ENCODE results near the gene SCYGR4. TPM values are rescaled to one million over a fixed set of nuclear protein-coding genes. Genes with fewer than 3 reads are reported as not detected.

SCYGR4 gene
- total and polyA plus RNA-seq, 8 donors = not detected

DNA sequence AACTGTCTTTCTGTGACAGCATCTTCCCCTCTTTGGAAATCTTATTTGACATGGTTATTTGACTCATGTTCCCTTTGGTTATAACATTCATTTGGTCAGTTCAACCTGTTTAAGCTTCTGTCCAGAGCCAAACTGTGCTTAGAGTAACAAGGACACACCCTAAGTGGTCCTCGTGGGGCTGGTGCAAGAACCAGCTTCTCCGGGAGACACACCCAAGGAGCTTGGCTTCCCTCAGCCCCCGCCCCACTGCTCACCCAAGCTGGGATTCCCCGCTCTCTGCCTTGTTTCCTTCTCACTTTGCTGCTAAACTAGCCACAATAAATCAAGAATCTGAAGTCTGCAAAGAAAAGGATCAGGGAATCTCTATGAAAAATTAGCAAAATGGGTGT, 4.0 kb upstream of the SCYGR4 start:
- 74 to 82% methylated on average over 4 of the region's 4 CpGs for WGBS, 2 donors
- ATAC-seq (no peak), FAIRE-seq (no peak)

DNA sequence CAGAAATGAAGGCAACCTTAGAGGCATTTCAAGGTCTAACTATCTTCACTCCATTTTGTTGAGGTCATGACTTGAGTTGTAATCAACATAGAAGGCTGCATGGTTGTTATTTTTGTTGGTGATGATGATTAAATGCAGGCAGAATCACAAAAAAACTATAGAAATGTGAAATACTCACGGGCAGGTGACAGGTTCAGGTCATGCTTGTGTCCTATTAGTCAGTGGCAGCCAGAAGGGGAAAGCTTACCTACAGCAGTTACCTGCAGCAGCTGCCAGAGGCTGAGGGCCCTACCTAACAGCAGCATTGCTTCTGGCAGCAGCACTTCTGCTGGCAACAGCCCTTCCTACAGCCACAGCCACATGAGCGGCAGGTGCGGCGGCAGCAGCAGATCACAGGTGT, 3.1 kb upstream of the SCYGR4 start:
- Histone ChIP-seq H3K27me3 (no peaks in the 10 kb centered on the region), H3K4me3 (no peak overlapping the region), H3K36me3 (no peaks in the 10 kb centered on the region), H3K9me3 (no peaks in the 10 kb centered on the region), H3K27ac (no peak overlapping the region), H3K4me1 (no peaks in the 10 kb centered on the region)
- WGBS, 2 donors = 84 to 85% methylated on average over 4 of the region's 4 CpGs
- ATAC-seq (no peak), DNase-seq (no peak), FAIRE-seq (no peak)
- TF ChIP-seq, protein P1, sequence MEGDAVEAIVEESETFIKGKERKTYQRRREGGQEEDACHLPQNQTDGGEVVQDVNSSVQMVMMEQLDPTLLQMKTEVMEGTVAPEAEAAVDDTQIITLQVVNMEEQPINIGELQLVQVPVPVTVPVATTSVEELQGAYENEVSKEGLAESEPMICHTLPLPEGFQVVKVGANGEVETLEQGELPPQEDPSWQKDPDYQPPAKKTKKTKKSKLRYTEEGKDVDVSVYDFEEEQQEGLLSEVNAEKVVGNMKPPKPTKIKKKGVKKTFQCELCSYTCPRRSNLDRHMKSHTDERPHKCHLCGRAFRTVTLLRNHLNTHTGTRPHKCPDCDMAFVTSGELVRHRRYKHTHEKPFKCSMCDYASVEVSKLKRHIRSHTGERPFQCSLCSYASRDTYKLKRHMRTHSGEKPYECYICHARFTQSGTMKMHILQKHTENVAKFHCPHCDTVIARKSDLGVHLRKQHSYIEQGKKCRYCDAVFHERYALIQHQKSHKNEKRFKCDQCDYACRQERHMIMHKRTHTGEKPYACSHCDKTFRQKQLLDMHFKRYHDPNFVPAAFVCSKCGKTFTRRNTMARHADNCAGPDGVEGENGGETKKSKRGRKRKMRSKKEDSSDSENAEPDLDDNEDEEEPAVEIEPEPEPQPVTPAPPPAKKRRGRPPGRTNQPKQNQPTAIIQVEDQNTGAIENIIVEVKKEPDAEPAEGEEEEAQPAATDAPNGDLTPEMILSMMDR (IDR thresholded peaks at IDR 0.05) = no peak
- intact Hi-C loops (cut with DNase I) = no loop called here

More for the DNA sequence above, 4.0 kb upstream of the SCYGR4 start:
- H3K27me3 ChIP-seq = no peaks in the 10 kb centered on the region
- H3K36me3 ChIP-seq = no peaks in the 10 kb centered on the region
- no peak overlapping the region for H3K4me3 ChIP-seq
- H3K9me3 ChIP-seq = no peaks in the 10 kb centered on the region
- H3K27ac ChIP-seq = no peak overlapping the region
- H3K4me1 ChIP-seq = no peaks in the 10 kb centered on the region
- intact Hi-C loops (cut with DNase I) = no loop called here
- no peak for DNase-seq
- TF ChIP-seq, protein P1 (IDR thresholded peaks at IDR 0.05) = no peak

DNA sequence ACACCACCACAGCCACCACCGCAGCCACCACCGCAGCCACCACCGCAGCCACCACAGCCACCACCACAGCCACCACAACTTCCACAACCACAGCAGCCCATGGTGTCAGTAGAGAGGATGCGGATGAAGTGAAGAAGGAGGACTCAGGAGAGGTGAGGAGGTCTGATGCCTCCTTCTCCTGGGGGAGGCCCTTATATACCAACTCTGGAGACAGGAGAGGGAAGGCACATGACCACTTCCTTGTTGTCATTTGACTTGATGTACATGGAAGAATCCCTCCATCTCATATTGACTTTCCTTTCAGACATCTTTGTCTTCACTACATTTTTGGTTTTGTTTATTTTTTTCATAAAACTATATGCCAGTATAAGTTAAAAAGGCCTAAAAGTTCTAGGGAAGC, 2.6 kb upstream of the SCYGR4 start, which contains the start of gene SCYGR3:
SCYGR3 (minus strand) TSS at position 101 of the 400 bp plus-strand sequence; CDS start at position 101, 0 bp downstream.
- 90 to 100% methylated on average over 1 to 4 of the region's 4 CpGs for WGBS, 2 donors
- no peak for DNase-seq
- Histone ChIP-seq H3K4me1 (no peaks in the 10 kb centered on the region), H3K27ac (no peak within 1 kb of the TSS), H3K36me3 (no peaks in the 10 kb centered on the region), H3K9me3 (no peaks in the 10 kb centered on the region), H3K27me3 (no peaks in the 10 kb centered on the region), H3K4me3 (no peak within 1 kb of the TSS)
- no peak for ATAC-seq
- no peak for FAIRE-seq
- TF ChIP-seq, protein P1 (IDR thresholded peaks at IDR 0.05) = no peak
- intact Hi-C loops (cut with DNase I) = no loop called here

DNA sequence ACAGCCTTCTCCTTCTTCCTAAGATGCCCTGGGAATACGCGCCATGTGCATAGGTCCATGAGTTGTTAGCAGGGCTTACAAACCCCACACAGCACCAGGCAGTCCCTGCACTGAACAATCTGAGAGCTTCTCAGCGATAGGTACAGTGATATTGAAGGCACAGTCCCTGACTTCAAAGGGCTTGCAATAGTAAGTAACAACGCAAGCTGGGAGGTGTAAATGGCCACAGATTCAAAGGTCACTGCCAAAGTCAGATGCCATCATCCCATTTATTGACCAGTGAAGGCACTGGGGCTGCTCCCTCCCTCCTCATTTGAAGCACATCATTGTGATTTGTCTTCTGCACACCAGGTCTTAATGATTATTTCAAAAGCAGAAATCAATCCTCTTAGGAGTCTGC, 2.1 kb upstream of the SCYGR4 start:
- H3K27me3 ChIP-seq = no peaks in the 10 kb centered on the region
- TF ChIP-seq, protein P1 (IDR thresholded peaks at IDR 0.05) = no peak
- ATAC-seq = no peak
- no peak overlapping the region for H3K4me3 ChIP-seq
- no peaks in the 10 kb centered on the region for H3K4me1 ChIP-seq
- 77 to 82% methylated on average over 4 of the region's 4 CpGs for WGBS, 2 donors
- H3K9me3 ChIP-seq = no peaks in the 10 kb centered on the region
- no peaks in the 10 kb centered on the region for H3K36me3 ChIP-seq
- H3K27ac ChIP-seq = no peak overlapping the region
- intact Hi-C loops (cut with DNase I) = no loop called here
- no peak for DNase-seq
- no peak for FAIRE-seq

DNA sequence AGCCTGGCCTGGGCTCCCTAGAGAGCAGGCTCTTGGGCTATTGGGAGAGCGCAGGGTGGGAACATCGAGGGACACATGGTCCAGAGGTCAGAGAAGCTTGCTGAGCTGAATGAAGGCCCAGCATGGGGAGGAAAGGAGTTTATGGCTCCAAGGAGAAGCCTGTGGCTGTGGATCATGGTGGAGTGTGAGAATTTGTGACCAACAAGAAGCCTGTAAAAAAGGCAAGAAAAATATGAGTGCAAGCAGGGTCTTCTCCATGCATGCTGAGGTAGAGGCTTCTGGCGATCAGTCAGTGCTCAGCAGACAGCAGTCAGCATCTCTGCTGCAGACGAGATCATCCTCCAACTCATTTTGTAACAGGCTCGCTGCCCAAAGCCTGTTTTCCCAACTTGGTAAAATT, 1.4 kb upstream of the SCYGR4 start:
- no peak for ATAC-seq
- Histone ChIP-seq H3K27ac (no peak overlapping the region), H3K9me3 (no peaks in the 10 kb centered on the region), H3K36me3 (no peaks in the 10 kb centered on the region), H3K27me3 (no peaks in the 10 kb centered on the region), H3K4me3 (no peak overlapping the region), H3K4me1 (no peaks in the 10 kb centered on the region)
- TF ChIP-seq, protein P1 (IDR thresholded peaks at IDR 0.05) = no peak
- DNase-seq = no peak
- intact Hi-C loops (cut with DNase I) = no loop called here
- 50 to 59% methylated on average over 5 of the region's 5 CpGs for WGBS, 2 donors
- FAIRE-seq = no peak

Measured in pancreas (tissue), 10 donors.